Left lung (tissue), 10 donors: ENCODE measurements around the gene COL5A1. TPM values are rescaled to one million over a fixed set of nuclear protein-coding genes. Genes with fewer than 3 reads are reported as not detected.
"Not testable (repeated sequence)": the region's sequence is repeated elsewhere in the genome, so short reads cannot be mapped to it uniquely, and the experiment has no call there.

Experiments
- ATAC-seq: fragments of 200-7000 bp; cut with Tn5 transposase; one replicate; pipeline ENCODE4 v1.9.1; 2020; ENCODE audit warnings: moderate library complexity
- DNase-seq, 4 donors: peaks; one replicate each; pipeline ENCODE4 v3.0.0-alpha.2; 2013 to 2020
- H3K27ac ChIP-seq, 2 donors: fragments of 200-600 bp; sonication (generic) in 1 of 2; one replicate each; pipeline versions ENCODE4 v1.5.0 to v1.8.0; 2020 to 2021
- H3K27me3 ChIP-seq, 2 donors: fragments of 200-600 bp; sonication (generic) in 1 of 2; one replicate each; pipeline versions ENCODE4 v1.5.0 to v1.8.0; 2020 to 2021
- H3K36me3 ChIP-seq, 2 donors: fragments of 200-600 bp; sonication (generic) in 1 of 2; one replicate each; pipeline versions ENCODE4 v1.5.0 to v1.8.0; 2020 to 2021
- H3K4me1 ChIP-seq, 2 donors: fragments of 200-600 bp; one replicate each; pipeline ENCODE4 v1.8.0; 2021
- H3K4me3 ChIP-seq, 2 donors: fragments of 200-600 bp; sonication (generic) in 1 of 2; one replicate each; pipeline versions ENCODE4 v1.5.0 to v1.8.0; 2020 to 2021; ENCODE audit warnings: mild to moderate bottlenecking in 1 of 2
- H3K9me3 ChIP-seq, 2 donors: fragments of 200-600 bp; sonication (generic) in 1 of 2; one replicate each; pipeline versions ENCODE4 v1.5.0 to v1.8.0; 2020 to 2021
- CTCF ChIP-seq, 2 donors: fragments of 200-600 bp; sonication (generic) in 1 of 2; IDR thresholded peaks; one replicate each; pipeline versions ENCODE4 v1.5.0 to v1.8.0; 2021; ENCODE audit warnings: antibody characterized with exemption in 2 of 2
- intact Hi-C, 2 donors: fragments of 100-400 bp; cut with DNase I; formaldehyde crosslinking; loops; one replicate each; pipeline versions ENCODE4 v1.11.2 to v1.14.2; 2022
- polyA plus RNA-seq, 6 donors: library from polyadenylated mRNA; unstranded; fragments of 120-200 nt; gene quantifications; one replicate each; pipeline ENCODE4 v1.2.1, GENCODE V29; 2013; ENCODE audit not compliant: insufficient read length in 6 of 6
- total RNA-seq, 2 donors: library from RNA; stranded (reverse); fragmentation: NEBNext Ultra II Directional; extraction: Animal tissue kit (Norgen Biotek cat#: 25700); gene quantifications; one replicate each; pipeline ENCODE4 v1.2.1, GENCODE V29; 2021
- donor health status: DM: no; HTN: yes; CAD: no.
- donor health status: DM: no; HTN: no; CAD: no.

COL5A1 gene
- total and polyA plus RNA-seq, 8 donors, result 168 to 357 (median 213) TPM

GRCh38 chr9:134682026-134682425, 40.4 kb downstream of the COL5A1 start:
- DNase-seq, result peak in 2 of 4 donors; percentile 30 to 64
- ATAC-seq, result no peak
- Histone ChIP-seq H3K36me3 (no peaks in the 10 kb centered on the region), H3K4me1 (no peaks in the 10 kb centered on the region), H3K4me3 (no peak overlapping the region), H3K27ac (no peak overlapping the region), H3K27me3 (no peaks in the 10 kb centered on the region), H3K9me3 (no peaks in the 10 kb centered on the region)
- intact Hi-C loops, result no loop called here
- TF ChIP-seq CTCF (IDR thresholded peaks at IDR 0.05), result no peak

GRCh38 chr9:134682651-134683364, 41.2 kb downstream of the COL5A1 start:
- no peak for ATAC-seq
- H3K4me1 ChIP-seq, result no peaks in the 10 kb centered on the region
- no peak overlapping the region for H3K4me3 ChIP-seq
- intact Hi-C loops, result no loop called here
- no peaks in the 10 kb centered on the region for H3K27me3 ChIP-seq
- DNase-seq, result peak in 2 of 4 donors; percentile 26 to 50
- H3K36me3 ChIP-seq, result no peaks in the 10 kb centered on the region
- no peak overlapping the region for H3K27ac ChIP-seq
- no peak for TF ChIP-seq CTCF (IDR thresholded peaks at IDR 0.05)
- H3K9me3 ChIP-seq, result no peaks in the 10 kb centered on the region

- no peak overlapping the region for H3K4me3 ChIP-seq
- no peak for ATAC-seq
- no peaks in the 10 kb centered on the region for H3K9me3 ChIP-seq
- H3K4me1 ChIP-seq, result no peaks in the 10 kb centered on the region
- peak in 2 of 4 donors; percentile 27 to 55 for DNase-seq
- H3K27ac ChIP-seq, result no peak overlapping the region
- intact Hi-C loops, result no loop called here
- no peaks in the 10 kb centered on the region for H3K27me3 ChIP-seq
- TF ChIP-seq CTCF (IDR thresholded peaks at IDR 0.05), result no peak
- no peaks in the 10 kb centered on the region for H3K36me3 ChIP-seq
Observed at GRCh38 chr9:134683714-134684374, 42.2 kb downstream of the COL5A1 start.

GRCh38 chr9:134684375-134684723, 42.7 kb downstream of the COL5A1 start:
- intact Hi-C loops, result no loop called here
- TF ChIP-seq CTCF (IDR thresholded peaks at IDR 0.05), result no peak
- Histone ChIP-seq H3K36me3 (no peaks in the 10 kb centered on the region), H3K9me3 (no peaks in the 10 kb centered on the region), H3K4me1 (no peaks in the 10 kb centered on the region), H3K4me3 (no peak overlapping the region), H3K27me3 (no peaks in the 10 kb centered on the region), H3K27ac (no peak overlapping the region)
- ATAC-seq, result no peak
- peak in 1 of 4 donors; percentile 32 for DNase-seq

- not testable (repeated sequence) for DNase-seq, H3K36me3 ChIP-seq, H3K4me1 ChIP-seq
Observed at GRCh38 chr9:134684941-134685340, 43.3 kb downstream of the COL5A1 start.

More at GRCh38 chr9:134684941-134685340, 43.3 kb downstream of the COL5A1 start:
- intact Hi-C loops, ATAC-seq, H3K27me3 ChIP-seq, H3K4me3 ChIP-seq, H3K27ac ChIP-seq, H3K9me3 ChIP-seq: not testable (repeated sequence)
